OCI-LY1 (cell line): ENCODE data around the gene MED13.

Experiments
- H2AFZ ChIP-seq: fragments of 200-600 bp; sonication (generic), shearing (Covaris generic); 2 replicates; pipeline ENCODE4 v1.6.0; 2014; ENCODE audit warnings: antibody characterized with exemption, mild to moderate bottlenecking, low read length
- H3F3A ChIP-seq: fragments of 200-600 bp; sonication (generic), shearing (Covaris generic); 2 replicates; pipeline ENCODE4 v1.6.0; 2014; ENCODE audit warnings: mild to moderate bottlenecking, antibody characterized with exemption, low read length, moderate library complexity; ENCODE audit not compliant: insufficient read depth
- H3K27ac ChIP-seq: fragments of 200-600 bp; sonication (generic); 2 replicates; pipeline ENCODE4 v1.5.1; 2014; ENCODE audit warnings: low read length, mixed run types, mild to moderate bottlenecking, low read depth; ENCODE audit not compliant: poor library complexity, severe bottlenecking
- H3K27me3 ChIP-seq: fragments of 200-600 bp; sonication (generic); 2 replicates; pipeline ENCODE4 v1.6.0; 2014; ENCODE audit warnings: antibody characterized with exemption, mild to moderate bottlenecking, low read length, moderate library complexity; ENCODE audit not compliant: insufficient read depth
- H3K36me3 ChIP-seq: fragments of 200-600 bp; sonication (generic); 2 replicates; pipeline ENCODE4 v1.6.1; 2014; ENCODE audit warnings: mild to moderate bottlenecking, antibody characterized with exemption, low read length, moderate library complexity, mixed read lengths; ENCODE audit not compliant: insufficient read depth
- H3K4me1 ChIP-seq: fragments of 200-600 bp; sonication (generic); 2 replicates; pipeline ENCODE4 v1.5.1; 2014; ENCODE audit warnings: mild to moderate bottlenecking, low read length, moderate library complexity; ENCODE audit not compliant: insufficient read depth, severe bottlenecking
- H3K4me2 ChIP-seq: fragments of 200-600 bp; sonication (generic), shearing (Covaris generic); 2 replicates; pipeline ENCODE4 v1.6.1; 2014; ENCODE audit warnings: low read length
- H3K4me3 ChIP-seq: fragments of 200-600 bp; sonication (generic); 2 replicates; pipeline ENCODE4 v1.5.1; 2014; ENCODE audit warnings: low read length, low read depth, mild to moderate bottlenecking, mixed read lengths; ENCODE audit not compliant: poor library complexity, severe bottlenecking
- H3K79me2 ChIP-seq: fragments of 200-600 bp; shearing (Covaris generic); 2 replicates; pipeline ENCODE4 v1.6.1; 2016; ENCODE audit warnings: mixed run types, low read length, mixed read lengths; ENCODE audit not compliant: insufficient read depth
- H3K9ac ChIP-seq: fragments of 200-600 bp; sonication (generic), shearing (Covaris generic); 2 replicates; pipeline ENCODE4 v1.6.1; 2014; ENCODE audit warnings: mild to moderate bottlenecking, low read length, mixed read lengths
- H3K9me2 ChIP-seq: fragments of 200-600 bp; sonication (generic), shearing (Covaris generic); 2 replicates; pipeline ENCODE4 v1.6.1; 2014; ENCODE audit warnings: low read depth, mild to moderate bottlenecking, low read length, mixed read lengths
- H3K9me3 ChIP-seq: fragments of 200-600 bp; shearing (Covaris generic); 2 replicates; pipeline ENCODE4 v1.6.1; 2014; ENCODE audit warnings: low read length, mixed read lengths
- H4K20me1 ChIP-seq: fragments of 200-600 bp; sonication (generic), shearing (Covaris generic); 2 replicates; pipeline ENCODE4 v1.6.0; 2016; ENCODE audit warnings: mild to moderate bottlenecking, low read length; ENCODE audit not compliant: insufficient read depth
- CTCF ChIP-seq: fragments of 200-600 bp; sonication (generic), shearing (Covaris generic); IDR thresholded peaks from 2 replicates; pipeline ENCODE4 v1.5.1; 2017; ENCODE audit warnings: mild to moderate bottlenecking, antibody characterized with exemption, low read length, moderate library complexity, mixed read lengths
- EZH2 ChIP-seq: fragments of 200-600 bp; sonication (generic), shearing (Covaris generic); IDR thresholded peaks from 2 replicates; pipeline ENCODE4 v1.8.0; 2017; ENCODE audit warnings: borderline replicate concordance, mixed run types, mild to moderate bottlenecking, antibody characterized with exemption, low read length, moderate library complexity, mixed read lengths

Gene MED13

GRCh38 chr17:62058611-62059010, 6.5 kb downstream of the MED13 start:
- Histone ChIP-seq H2AFZ (no peak overlapping the region), H3K9ac (no peak overlapping the region), H3K4me2 (no peak overlapping the region), H3K79me2 (peaks cover 96% of the 10 kb centered on the region), H3K9me3 (no peaks in the 10 kb centered on the region), H3K36me3 (peaks cover 63% of the 10 kb centered on the region), H4K20me1 (no peaks in the 10 kb centered on the region), H3K4me3 (no peak overlapping the region), H3K9me2 (no peaks in the 10 kb centered on the region), H3F3A (no peaks in the 10 kb centered on the region), H3K4me1 (peaks cover 21% of the 10 kb centered on the region), H3K27me3 (no peaks in the 10 kb centered on the region), H3K27ac (no peak overlapping the region)
- no peak for TF ChIP-seq EZH2
- TF ChIP-seq CTCF = no peak

GRCh38 chr17:62057696-62058095, 7.4 kb downstream of the MED13 start:
- H3K4me3 ChIP-seq = no peak overlapping the region
- no peak overlapping the region for H3K4me2 ChIP-seq
- peaks cover 63% of the 10 kb centered on the region for H3K36me3 ChIP-seq
- H3K27ac ChIP-seq = no peak overlapping the region
- H3K27me3 ChIP-seq = no peaks in the 10 kb centered on the region
- H3K4me1 ChIP-seq = peaks cover 12% of the 10 kb centered on the region
- TF ChIP-seq EZH2 = no peak
- TF ChIP-seq CTCF = no peak
- H4K20me1 ChIP-seq = no peaks in the 10 kb centered on the region
- peaks cover 87% of the 10 kb centered on the region for H3K79me2 ChIP-seq
- no peaks in the 10 kb centered on the region for H3K9me3 ChIP-seq
- no peak overlapping the region for H2AFZ ChIP-seq
- H3K9me2 ChIP-seq = no peaks in the 10 kb centered on the region
- H3K9ac ChIP-seq = no peak overlapping the region
- H3F3A ChIP-seq = no peaks in the 10 kb centered on the region

GRCh38 chr17:62052765-62053338, 12.2 kb downstream of the MED13 start:
- Histone ChIP-seq H3F3A (no peaks in the 10 kb centered on the region), H2AFZ (no peak overlapping the region), H3K79me2 (peaks cover 50% of the 10 kb centered on the region), H3K27ac (no peak overlapping the region), H3K9me2 (no peaks in the 10 kb centered on the region), H3K4me3 (no peak overlapping the region), H3K9ac (no peak overlapping the region), H3K27me3 (no peaks in the 10 kb centered on the region), H3K4me2 (no peak overlapping the region), H3K9me3 (no peaks in the 10 kb centered on the region), H3K4me1 (no peaks in the 10 kb centered on the region), H4K20me1 (no peaks in the 10 kb centered on the region), H3K36me3 (peaks cover 68% of the 10 kb centered on the region)
- TF ChIP-seq CTCF = no peak
